Activated naive CD4-positive, alpha-beta T cell treated with anti-CD3 and anti-CD28 coated beads, Interleukin-2, amount 50 U/mL, for 72 hours (primary cell): ENCODE measurements around the gene ATP2A2. TPM values are rescaled to one million over a fixed set of nuclear protein-coding genes. Genes with fewer than 3 reads are reported as not detected.

Source experiments
- ATAC-seq, 2 donors: fragments of 150-1000 bp; cut with Tn5 transposase; 2 replicates each; pipeline ENCODE4 v1.10.0; 2021; ENCODE audit warnings: mild to moderate bottlenecking in 2 of 2, moderate library complexity in 2 of 2
- DNase-seq, 2 donors: peaks; one replicate each; pipeline ENCODE4 v3.0.0; 2021 to 2022; ENCODE audit warnings: low spot score in 2 of 2
- H3K27ac Mint-ChIP-seq, 2 donors: one replicate each; pipeline ENCODE4 v1.8.0; 2022; ENCODE audit warnings: mild to moderate bottlenecking in 2 of 2, mixed read lengths in 2 of 2
- H3K36me3 Mint-ChIP-seq, 2 donors: one replicate each; pipeline ENCODE4 v1.8.0; 2022; ENCODE audit warnings: mixed read lengths in 2 of 2
- H3K9me3 Mint-ChIP-seq, 2 donors: one replicate each; pipeline ENCODE4 v1.8.0; 2022; ENCODE audit warnings: mixed read lengths in 2 of 2
- total RNA-seq, 2 donors: library from RNA; stranded (reverse); gene quantifications; one replicate each; pipeline ENCODE4 v1.2.3, GENCODE V29; 2022

Gene ATP2A2
- total RNA-seq, 2 donors from 2014 or later: 121 to 132 TPM

DNA sequence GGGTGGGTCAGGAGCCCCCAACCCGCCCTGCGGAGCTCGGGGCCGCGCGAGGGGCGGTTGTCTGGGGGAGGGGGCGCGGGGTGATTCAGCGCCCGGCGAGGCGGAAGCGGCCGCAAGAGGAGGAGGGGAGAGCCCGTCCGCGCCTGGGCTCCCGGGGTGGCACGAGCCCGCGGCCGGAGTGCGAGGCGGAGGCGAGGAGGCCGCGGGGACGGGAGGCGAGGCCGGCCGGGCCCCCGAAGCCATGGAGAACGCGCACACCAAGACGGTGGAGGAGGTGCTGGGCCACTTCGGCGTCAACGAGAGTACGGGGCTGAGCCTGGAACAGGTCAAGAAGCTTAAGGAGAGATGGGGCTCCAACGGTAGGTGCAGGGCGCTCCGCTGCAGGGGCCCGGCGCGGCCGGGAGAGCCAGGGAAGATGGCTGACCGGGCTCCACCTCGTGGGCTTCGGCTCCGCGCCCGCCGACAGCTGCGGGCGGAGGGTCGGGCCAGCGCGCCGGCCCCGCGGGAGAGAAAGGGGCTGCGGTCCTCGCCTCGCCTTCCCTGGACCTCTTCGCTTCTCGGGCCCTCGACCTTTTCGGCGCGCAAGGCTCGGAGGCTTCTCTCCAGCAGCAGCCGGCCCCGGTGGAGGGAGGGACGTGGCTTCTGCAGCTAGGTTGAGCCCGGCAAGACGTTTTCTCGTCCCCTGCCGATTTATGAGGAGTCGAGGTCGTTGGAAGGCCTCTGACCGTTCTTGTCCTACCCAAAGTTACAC, 677 bp downstream of the ATP2A2 start:
- no peaks in the 10 kb centered on the region for H3K9me3 Mint-ChIP-seq
- peaks cover 33 to 46% of the 10 kb centered on the region in 2 donors for H3K36me3 Mint-ChIP-seq
- ATAC-seq (peak; percentile 50 to 55), DNase-seq (peak; percentile 56 to 78)
- peak overlapping the region; percentile 93 to 94 for H3K27ac Mint-ChIP-seq

DNA sequence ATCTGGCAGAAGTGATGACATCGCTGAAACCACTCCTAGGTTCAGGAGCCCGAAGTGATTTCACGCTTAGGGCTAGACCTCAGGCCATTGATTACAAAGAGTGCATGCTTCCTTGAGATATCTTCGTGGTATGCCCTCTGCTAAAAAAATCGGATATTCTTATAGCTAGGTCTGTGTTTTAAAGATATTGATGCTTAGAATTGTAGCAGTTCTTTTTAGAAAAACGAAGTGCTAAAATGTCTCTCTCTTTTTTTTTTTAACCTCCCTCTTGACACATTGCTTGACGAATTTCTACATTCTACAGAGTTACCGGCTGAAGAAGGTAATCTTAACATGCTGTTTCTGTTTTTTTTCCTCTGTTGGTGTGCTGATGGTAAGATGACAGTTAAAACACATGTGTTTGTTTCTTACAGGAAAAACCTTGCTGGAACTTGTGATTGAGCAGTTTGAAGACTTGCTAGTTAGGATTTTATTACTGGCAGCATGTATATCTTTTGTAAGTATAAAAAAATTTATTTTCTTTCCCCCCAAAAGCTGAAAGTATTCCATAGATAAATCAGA, 1.3 kb downstream of the ATP2A2 start:
- no peaks in the 10 kb centered on the region for H3K9me3 Mint-ChIP-seq
- ATAC-seq (peak; percentile 20 to 52), DNase-seq (no peak)
- H3K36me3 Mint-ChIP-seq: peaks cover 33 to 49% of the 10 kb centered on the region in 2 donors
- peak overlapping the region; percentile 93 to 94 for H3K27ac Mint-ChIP-seq

DNA sequence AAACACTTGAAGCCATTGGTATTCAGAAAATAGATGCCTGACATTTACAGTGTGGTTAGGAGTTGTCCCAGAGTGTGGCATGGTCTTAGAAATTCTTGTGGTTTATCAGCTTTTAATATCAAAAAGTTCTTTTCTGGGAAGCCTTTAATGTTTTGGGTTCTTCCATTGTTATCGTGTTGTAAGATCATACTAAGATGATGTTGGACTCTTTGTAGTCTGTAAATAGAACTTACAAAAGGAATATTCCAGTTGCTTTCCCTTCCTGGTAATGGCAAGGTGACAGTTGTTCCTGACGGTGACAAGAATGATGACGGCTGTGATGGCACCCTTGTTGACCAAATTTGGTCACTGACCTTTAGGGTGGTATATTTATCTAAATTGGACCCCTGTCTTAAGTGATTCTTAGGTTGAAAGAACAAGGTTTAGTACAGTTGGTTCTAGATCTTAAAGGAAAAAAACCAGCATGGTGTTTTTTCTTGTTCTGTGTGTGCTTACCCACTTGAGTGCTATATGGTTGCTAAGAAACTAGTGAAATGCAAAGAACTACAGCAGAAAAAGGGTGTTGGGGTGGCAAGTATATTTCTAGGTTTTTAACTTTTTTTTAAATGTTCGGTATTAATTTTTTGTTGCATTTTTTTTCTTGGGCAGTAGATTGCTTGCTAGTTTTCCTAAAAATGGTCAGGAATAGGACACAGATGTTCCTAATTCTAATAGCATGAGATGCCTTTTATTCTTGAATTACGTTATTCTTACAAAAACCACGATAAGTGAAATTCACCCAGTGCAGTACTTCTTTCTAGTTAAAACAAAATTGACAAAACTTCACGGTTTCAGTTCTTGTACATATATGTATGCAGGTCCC, 2.1 kb downstream of the ATP2A2 start:
- H3K27ac Mint-ChIP-seq: peak overlapping the region; percentile 93 to 94
- peaks cover 33 to 49% of the 10 kb centered on the region in 2 donors for H3K36me3 Mint-ChIP-seq
- H3K9me3 Mint-ChIP-seq: no peaks in the 10 kb centered on the region
- DNase-seq (no peak), ATAC-seq (no peak)

DNA sequence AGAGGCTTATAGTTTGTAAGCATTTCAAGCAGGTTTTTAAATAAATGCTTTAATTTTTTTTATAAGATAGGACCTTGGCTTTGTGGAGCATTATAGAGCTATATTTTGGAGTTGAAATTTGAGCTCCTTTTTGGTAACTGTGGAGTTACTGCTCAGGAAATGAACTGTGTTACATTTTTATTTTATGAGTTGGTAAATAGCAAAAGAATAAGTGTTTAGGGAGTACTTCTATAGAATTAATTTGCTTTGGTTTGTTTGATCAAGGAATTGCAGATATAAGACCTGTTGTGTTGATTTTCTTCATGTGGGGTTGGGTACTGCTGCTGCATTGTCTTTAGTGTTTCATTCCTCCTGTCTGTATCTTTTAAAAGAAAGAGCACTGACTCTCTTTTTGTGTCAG, 3.5 kb downstream of the ATP2A2 start:
- no peak for DNase-seq
- no peak for ATAC-seq
- H3K36me3 Mint-ChIP-seq: peaks cover 33 to 56% of the 10 kb centered on the region in 2 donors
- H3K9me3 Mint-ChIP-seq: no peaks in the 10 kb centered on the region
- H3K27ac Mint-ChIP-seq: peak overlapping the region in 1 of 2 donors; percentile 57

DNA sequence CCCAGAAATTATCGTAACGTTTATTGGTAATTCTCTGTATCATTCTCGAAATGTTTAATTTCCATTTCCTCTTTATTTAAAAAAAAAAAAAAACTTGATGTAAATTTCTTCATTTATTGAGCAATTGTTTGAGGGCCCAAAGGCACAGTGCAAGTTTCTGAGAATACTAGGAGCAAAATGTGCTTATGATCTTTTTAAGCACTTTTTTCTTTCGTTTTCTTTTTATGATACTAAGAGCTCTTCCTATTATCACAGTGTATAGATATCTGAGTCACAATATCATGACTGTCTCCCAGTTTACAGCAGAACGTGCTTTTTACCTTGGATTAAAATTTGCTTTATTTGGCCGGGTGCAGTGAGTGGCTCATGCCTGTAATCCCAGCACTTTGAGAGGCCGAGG, 5.6 kb downstream of the ATP2A2 start:
- no peaks in the 10 kb centered on the region for H3K9me3 Mint-ChIP-seq
- peaks cover 33 to 64% of the 10 kb centered on the region in 2 donors for H3K36me3 Mint-ChIP-seq
- no peak for ATAC-seq
- no peak for DNase-seq
- H3K27ac Mint-ChIP-seq: peak overlapping the region in 1 of 2 donors; percentile 55

DNA sequence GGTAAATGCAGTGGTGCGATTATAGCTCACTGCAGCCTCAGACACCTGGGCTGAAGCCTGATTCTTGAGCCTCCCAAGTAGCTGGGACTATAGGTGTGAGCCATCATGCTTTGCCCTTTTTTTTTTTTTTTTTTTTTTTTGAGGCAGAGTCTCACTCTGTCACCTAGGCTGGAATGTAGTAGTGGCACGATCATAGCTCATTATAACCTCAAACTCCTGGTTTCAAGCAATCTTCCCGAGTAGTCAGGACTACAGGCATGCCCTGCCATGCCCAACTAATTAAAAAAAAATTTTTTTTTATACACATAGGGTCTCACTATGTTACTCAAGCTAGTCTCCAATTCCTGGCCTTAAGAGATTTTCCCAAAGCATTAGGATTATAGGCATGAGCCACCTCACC, 6.9 kb downstream of the ATP2A2 start:
- no peaks in the 10 kb centered on the region for H3K9me3 Mint-ChIP-seq
- H3K27ac Mint-ChIP-seq: peak overlapping the region in 1 of 2 donors; percentile 78
- peaks cover 22 to 66% of the 10 kb centered on the region in 2 donors for H3K36me3 Mint-ChIP-seq
- no peak for ATAC-seq
- no peak for DNase-seq

DNA sequence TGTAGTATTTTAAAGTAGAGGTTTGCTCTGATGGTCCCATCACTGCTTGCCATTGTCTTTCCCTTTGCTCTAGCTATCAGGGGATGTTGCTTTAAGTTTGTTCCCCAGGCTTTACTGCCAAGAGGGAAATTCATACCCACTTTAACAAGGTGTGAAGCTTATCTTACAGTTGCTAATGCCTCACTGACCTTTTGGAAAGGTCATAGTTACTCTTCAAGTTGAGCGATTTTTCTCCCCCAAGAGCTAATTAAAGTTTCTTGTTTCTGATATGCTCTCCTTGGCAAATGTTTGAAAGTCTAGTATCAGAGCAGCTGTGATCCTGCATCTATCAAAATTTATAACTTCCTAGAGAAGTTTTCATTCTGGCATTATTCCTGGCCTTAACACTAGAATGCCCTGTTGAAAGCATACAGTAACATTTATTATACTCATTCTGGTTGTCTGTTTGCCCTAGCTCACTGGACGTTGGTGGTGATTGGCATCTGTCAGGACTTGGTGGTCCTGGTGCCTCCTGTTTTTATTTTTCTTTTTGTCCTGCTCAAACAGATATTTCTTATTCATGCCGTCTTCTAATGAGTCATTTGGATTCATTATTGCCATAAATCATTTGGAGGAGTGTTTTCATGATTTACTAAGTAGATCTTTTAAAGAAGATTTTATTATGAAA, 8.1 kb downstream of the ATP2A2 start:
- ATAC-seq (peak in 1 of 2 donors; percentile 76), DNase-seq (no peak)
- H3K9me3 Mint-ChIP-seq: no peaks in the 10 kb centered on the region
- H3K27ac Mint-ChIP-seq: peak overlapping the region in 1 of 2 donors; percentile 78
- peaks cover 14 to 62% of the 10 kb centered on the region in 2 donors for H3K36me3 Mint-ChIP-seq

DNA sequence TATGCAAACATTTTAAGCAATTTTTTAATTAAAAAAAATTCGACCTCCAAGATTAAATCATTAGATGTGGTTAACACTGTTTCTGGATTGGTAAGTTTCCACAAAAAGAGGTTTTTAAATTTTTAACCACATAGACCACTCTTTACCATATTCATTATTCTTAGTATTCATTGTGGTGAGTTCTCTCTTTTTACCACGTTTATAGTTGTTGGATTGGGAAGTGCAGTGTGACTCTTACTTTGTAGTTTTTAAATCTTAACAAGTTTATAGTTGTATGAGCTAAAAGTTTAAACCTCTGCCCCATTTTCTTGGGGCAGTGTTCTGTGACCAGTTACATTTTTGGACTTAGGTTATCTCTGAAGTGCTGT, 8.6 kb downstream of the ATP2A2 start:
- Mint-ChIP-seq H3K27ac (peak overlapping the region; percentile 78 to 81), H3K9me3 (no peaks in the 10 kb centered on the region), H3K36me3 (peaks cover 8 to 61% of the 10 kb centered on the region in 2 donors)
- peak in 1 of 2 donors; percentile 32 for ATAC-seq
- no peak for DNase-seq

DNA sequence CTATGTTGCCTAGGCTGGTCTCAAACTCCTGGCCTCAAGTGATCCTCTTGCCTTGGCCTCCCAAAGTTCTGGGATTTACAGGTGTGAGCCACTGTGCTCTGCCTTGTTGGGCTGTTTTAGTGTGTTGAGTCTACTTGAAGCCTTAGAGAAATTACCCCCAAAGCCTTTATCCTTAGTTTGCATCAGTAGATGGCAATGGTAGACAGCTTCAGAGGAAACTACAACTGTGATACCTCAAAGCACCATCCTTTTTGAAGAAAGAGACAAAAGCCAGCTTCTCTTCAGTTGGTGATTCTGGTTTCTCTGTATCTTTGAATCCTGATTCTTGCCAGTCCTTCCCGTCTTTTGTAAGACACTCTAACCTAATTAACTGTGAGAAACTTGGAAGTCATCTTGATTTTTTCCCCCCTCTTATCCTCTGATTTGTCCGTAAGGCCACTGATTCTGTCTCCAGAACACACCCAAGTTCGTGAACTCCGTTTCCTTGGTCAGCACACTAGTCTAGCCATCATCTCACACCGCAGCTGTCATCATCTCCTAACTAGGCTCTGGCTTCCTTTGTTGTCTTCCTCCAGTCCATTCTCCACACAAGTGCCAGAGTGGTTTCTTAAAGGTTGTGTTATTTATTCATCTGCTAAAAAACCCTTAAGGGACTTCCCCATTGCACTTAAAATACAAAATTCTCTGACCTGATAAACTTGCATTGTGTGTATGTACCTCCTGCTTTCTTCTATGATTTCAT, 20.2 kb downstream of the ATP2A2 start:
- peaks cover 10 to 25% of the 10 kb centered on the region in 2 donors for H3K36me3 Mint-ChIP-seq
- H3K27ac Mint-ChIP-seq: peak overlapping the region; percentile 26 to 73
- ATAC-seq (peak in 1 of 2 donors; percentile 24), DNase-seq (no peak)
- H3K9me3 Mint-ChIP-seq: no peaks in the 10 kb centered on the region

DNA sequence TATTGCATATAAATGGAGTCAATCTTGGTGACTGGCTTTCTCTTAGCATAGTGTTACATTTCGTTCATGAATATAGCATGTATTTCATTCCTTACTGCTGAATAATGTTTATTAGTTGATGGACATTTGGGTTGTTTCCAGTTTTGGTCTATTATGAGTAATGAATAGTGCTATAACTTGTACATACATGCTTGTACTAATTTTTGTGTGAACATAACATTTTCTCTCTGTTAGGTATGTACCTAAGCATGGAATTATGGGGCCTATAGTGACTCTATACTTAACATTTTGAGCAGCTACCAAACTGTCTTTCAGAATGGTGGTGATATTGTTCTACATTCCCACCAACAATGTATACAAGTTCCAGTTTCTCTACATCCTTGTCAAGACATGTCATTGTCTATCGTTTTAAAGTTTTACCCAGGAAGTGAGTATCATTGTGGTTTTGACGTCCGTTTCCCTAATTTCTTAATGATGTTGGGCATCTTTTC, 23.1 kb downstream of the ATP2A2 start:
- Mint-ChIP-seq H3K27ac (no peak overlapping the region), H3K9me3 (no peaks in the 10 kb centered on the region), H3K36me3 (peaks cover 18 to 44% of the 10 kb centered on the region in 2 donors)
- no peak for ATAC-seq
- DNase-seq: no peak

DNA sequence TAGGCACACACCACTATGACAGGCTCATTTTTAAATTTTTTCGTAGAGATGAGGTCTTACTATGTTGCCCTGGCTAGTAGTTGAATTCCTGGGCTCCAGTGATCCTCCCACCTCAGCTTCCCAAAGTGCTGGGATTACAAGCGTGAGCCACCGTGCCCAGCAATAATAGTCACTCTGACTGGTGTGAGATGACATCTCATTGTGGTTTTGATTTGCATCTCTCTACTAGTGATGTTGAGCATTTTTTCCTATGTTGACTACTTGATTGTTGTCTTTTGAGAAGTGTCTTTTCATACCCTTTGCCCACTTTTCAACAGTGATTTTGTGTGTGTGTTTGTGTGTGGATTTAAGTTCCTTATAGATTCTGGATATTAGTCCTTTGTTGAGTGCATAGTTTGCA, 26.3 kb downstream of the ATP2A2 start:
- no peaks in the 10 kb centered on the region for H3K9me3 Mint-ChIP-seq
- ATAC-seq: peak in 1 of 2 donors; percentile 62
- peak overlapping the region in 1 of 2 donors; percentile 4 for H3K27ac Mint-ChIP-seq
- H3K36me3 Mint-ChIP-seq: peaks cover 18 to 45% of the 10 kb centered on the region in 2 donors
- DNase-seq: no peak

DNA sequence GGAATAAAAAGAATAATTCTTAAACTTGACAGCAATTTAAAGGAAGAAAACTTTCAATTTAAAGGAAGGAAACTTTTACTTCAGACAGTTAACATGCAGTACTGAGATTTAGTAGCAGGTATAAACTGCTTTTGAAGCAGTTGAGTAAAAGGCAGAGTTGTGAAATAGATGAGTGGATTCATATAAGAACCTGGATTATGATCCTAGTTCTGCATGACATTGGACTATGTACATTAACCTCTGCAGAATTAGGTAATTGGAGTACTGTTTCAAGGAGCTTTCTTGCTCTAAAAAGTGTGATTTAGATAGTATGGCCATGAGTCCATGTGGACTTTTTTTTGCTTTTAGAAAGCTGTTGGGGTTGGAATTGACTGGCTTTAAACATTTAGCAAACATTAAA, 29.7 kb downstream of the ATP2A2 start:
- no peak overlapping the region for H3K27ac Mint-ChIP-seq

DNA sequence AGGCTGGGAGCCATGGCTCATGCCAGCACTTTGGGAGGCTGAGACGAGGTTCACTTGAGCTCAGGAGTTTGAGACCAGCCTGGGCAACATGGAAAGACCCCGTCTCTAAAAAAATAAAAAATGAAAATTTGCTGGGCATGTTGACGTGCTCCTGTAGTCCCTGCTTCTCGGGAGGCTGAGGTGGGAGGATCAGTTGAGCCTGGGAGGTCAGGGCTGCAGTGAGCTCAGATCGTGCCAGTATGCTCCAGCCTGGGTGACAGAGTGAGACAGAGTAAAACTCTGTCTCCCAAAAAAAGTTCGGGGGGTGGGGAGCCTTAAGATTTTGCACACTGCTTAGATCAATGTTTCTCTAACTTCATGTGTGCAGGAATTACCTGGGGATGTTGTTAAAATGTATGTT, 30.9 kb downstream of the ATP2A2 start:
- ATAC-seq (no peak), DNase-seq (no peak)
- H3K27ac Mint-ChIP-seq: peak overlapping the region; percentile 9 to 68
- H3K9me3 Mint-ChIP-seq: no peaks in the 10 kb centered on the region
- peaks cover 9 to 45% of the 10 kb centered on the region in 2 donors for H3K36me3 Mint-ChIP-seq

More for the DNA sequence above, 29.7 kb downstream of the ATP2A2 start:
- ATAC-seq: peak in 1 of 2 donors; percentile 18
- Mint-ChIP-seq H3K36me3 (peaks cover 9 to 39% of the 10 kb centered on the region in 2 donors), H3K9me3 (no peaks in the 10 kb centered on the region)
- DNase-seq: no peak

DNA sequence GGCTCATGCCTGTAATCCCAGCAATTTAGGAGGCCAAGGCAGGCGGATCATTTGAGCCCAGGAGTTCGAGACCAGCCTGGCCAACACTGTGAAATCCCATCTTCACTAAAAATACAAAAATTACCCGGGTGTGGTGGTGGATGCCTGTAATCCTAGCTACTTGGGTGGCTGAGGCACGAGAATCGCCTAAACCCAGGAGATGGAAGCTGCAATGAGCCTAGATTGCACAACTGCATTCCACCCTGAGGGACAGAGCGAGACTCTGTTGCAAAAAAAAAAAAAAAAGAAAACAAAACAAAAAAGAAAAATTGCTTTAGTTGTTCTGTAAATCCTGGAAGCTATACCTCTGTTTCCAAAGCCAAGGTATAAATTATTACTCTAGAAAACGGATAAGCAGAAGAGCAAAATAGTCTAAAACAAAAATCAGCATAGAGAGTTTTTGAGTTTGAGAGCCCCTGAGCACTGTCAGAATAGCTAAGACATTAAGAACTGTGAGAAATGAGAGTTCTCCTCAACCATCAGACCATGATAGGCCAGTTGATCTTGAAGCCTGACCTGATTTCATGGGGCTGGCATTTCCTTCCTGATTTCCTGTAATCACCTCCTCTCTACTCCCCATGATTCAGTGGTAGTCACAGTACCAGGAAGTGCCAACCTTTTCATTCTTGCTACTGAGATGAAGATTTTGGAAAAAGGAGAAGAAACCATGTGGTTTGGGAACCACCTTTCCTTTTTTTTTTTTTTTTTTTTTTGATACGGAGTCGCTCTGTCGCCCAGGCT, 31.7 kb downstream of the ATP2A2 start:
- Mint-ChIP-seq H3K36me3 (peaks cover 9 to 44% of the 10 kb centered on the region in 2 donors), H3K9me3 (no peaks in the 10 kb centered on the region), H3K27ac (peak overlapping the region; percentile 68 to 91)
- ATAC-seq: peak; percentile 32 to 80
- no peak for DNase-seq

DNA sequence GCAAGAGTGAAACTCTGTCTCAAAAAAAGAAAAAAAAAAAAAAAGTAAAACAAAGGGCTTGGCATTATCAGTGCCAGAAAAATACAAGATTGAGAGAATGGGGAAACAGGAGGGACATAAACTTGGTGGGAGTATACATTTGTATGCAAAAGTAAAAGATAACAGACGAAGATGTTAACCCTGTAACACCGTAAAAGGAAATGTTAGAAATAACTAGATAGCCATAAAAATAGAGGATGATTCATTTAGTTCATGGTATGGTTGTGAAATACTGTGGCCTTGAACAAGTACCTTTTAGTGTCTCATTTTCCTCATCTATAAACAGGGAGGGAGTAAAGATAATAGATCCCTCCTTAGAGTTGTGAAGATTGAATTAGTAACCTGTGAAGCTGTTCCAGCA, 33.3 kb downstream of the ATP2A2 start:
- ATAC-seq (peak; percentile 60 to 73), DNase-seq (no peak)
- no peaks in the 10 kb centered on the region for H3K9me3 Mint-ChIP-seq
- H3K36me3 Mint-ChIP-seq: peaks cover 0 to 31% of the 10 kb centered on the region in 2 donors
- H3K27ac Mint-ChIP-seq: peak overlapping the region in 1 of 2 donors; percentile 16
